IMR-90 (cell line): ENCODE measurements around the gene IRS2. TPM values are rescaled to one million over a fixed set of nuclear protein-coding genes. Genes with fewer than 3 reads are reported as not detected.

Source experiments
- ATAC-seq: fragments of 200-7000 bp; cut with Tn5 transposase; 2 replicates; pipeline ENCODE4 v1.9.1; 2020; ENCODE audit warnings: low read depth, mild to moderate bottlenecking, moderate library complexity
- BruUV-seq: library from RNA; stranded (reverse); fragments of 400-500 nt; replicated peaks from 2 replicates; lab custom pipeline; 2021; lab: Mats Ljungman, UMichigan
- CTCF ChIA-PET: fragments of 300-600 bp; formaldehyde crosslinking; extraction: SDS; loops from one replicate; lab custom pipeline; 2021; ENCODE audit warnings: antibody characterized with exemption; lab: Yijun Ruan, JAX
- POLR2A ChIA-PET: fragments of 300-600 bp; sonication (Branson Sonifier 250); formaldehyde crosslinking; loops from one replicate; lab custom pipeline; 2022; ENCODE audit warnings: antibody characterized with exemption; ENCODE audit not compliant: unreplicated experiment; lab: Charles Lee
- DNase-seq: peaks from one replicate; pipeline ENCODE4 v3.0.0; 2013
- H2AFZ ChIP-seq: replicated peaks from 2 replicates; pipeline ENCODE3; 2013; ENCODE audit warnings: low read length, mild to moderate bottlenecking; ENCODE audit not compliant: poor library complexity
- H2AK5ac ChIP-seq: 2 replicates; pipeline ENCODE4 v1.6.1; 2013; ENCODE audit warnings: low read depth, low read length, inconsistent platforms
- H2AK9ac ChIP-seq: replicated peaks from 2 replicates; pipeline ENCODE3; 2013; ENCODE audit warnings: mild to moderate bottlenecking, low read depth, low read length, moderate library complexity; ENCODE audit not compliant: poor library complexity
- H2BK120ac ChIP-seq: 2 replicates; pipeline ENCODE4 v1.6.1; 2013; ENCODE audit warnings: low read depth, low read length, inconsistent platforms
- H2BK15ac ChIP-seq: 3 replicates; pipeline ENCODE4 v1.6.1; 2013; ENCODE audit warnings: low read depth, low read length, inconsistent platforms
- H2BK20ac ChIP-seq: 2 replicates; pipeline ENCODE4 v1.6.1; 2013; ENCODE audit warnings: low read depth, mild to moderate bottlenecking, inconsistent platforms, low read length, moderate library complexity
- H2BK5ac ChIP-seq: 2 replicates; pipeline ENCODE4 v1.6.1; 2013; ENCODE audit warnings: mild to moderate bottlenecking, low read depth, low read length, inconsistent platforms; ENCODE audit not compliant: poor library complexity, severe bottlenecking
- H3K14ac ChIP-seq: replicated peaks from 2 replicates; pipeline ENCODE4 v1.6.1; 2013; ENCODE audit warnings: low read depth, low read length, inconsistent platforms
- H3K18ac ChIP-seq: 2 replicates; pipeline ENCODE4 v1.6.1; 2013; ENCODE audit warnings: low read depth, low read length, control low read depth
- H3K23ac ChIP-seq: 2 replicates; pipeline ENCODE4 v1.6.1; 2013; ENCODE audit warnings: low read depth, low read length, inconsistent platforms
- H3K27ac ChIP-seq: 2 replicates; pipeline ENCODE4 v1.5.1; 2013; ENCODE audit warnings: mild to moderate bottlenecking, control low read depth, low read length; ENCODE audit not compliant: insufficient read depth
- H3K27me3 ChIP-seq: 2 replicates; pipeline ENCODE4 v1.6.1; 2013; ENCODE audit warnings: low read length; ENCODE audit not compliant: control insufficient read depth, insufficient read depth
- H3K36me3 ChIP-seq: 2 replicates; pipeline ENCODE4 v1.6.1; 2013; ENCODE audit warnings: low read length, mixed read lengths; ENCODE audit not compliant: control insufficient read depth, insufficient read depth
- H3K4ac ChIP-seq: 2 replicates; pipeline ENCODE4 v1.6.1; 2013; ENCODE audit warnings: low read depth, low read length, inconsistent platforms
- H3K4me1 ChIP-seq: 2 replicates; pipeline ENCODE4 v1.6.1; 2013; ENCODE audit warnings: low read length, mixed read lengths; ENCODE audit not compliant: control insufficient read depth, insufficient read depth
- H3K4me2 ChIP-seq: 2 replicates; pipeline ENCODE4 v1.6.1; 2013; ENCODE audit warnings: low read depth, mild to moderate bottlenecking, control low read depth, low read length, moderate library complexity
- H3K4me3 ChIP-seq: 2 replicates; pipeline ENCODE4 v1.5.1; 2013; ENCODE audit warnings: low read depth, mild to moderate bottlenecking, control low read depth, low read length, moderate library complexity; ENCODE audit not compliant: insufficient read depth
- H3K56ac ChIP-seq: 2 replicates; pipeline ENCODE4 v1.6.1; 2013; ENCODE audit warnings: low read length, inconsistent platforms; ENCODE audit not compliant: insufficient read depth; ENCODE audit errors: extremely low read depth
- H3K79me1 ChIP-seq, 2 experiments: 2 replicates each; pipeline ENCODE4 v1.6.1; 2013; ENCODE audit warnings: low read length in 2 of 2, inconsistent platforms in 1 of 2, low read depth in 1 of 2
- H3K9ac ChIP-seq: 2 replicates; pipeline ENCODE4 v1.6.1; 2013; ENCODE audit warnings: low read depth, low read length, control low read depth
- H3K9me1 ChIP-seq: 2 replicates; pipeline ENCODE4 v1.6.1; 2013; ENCODE audit warnings: low read length, inconsistent platforms; ENCODE audit not compliant: insufficient read depth
- H3K9me3 ChIP-seq: 2 replicates; pipeline ENCODE4 v1.6.1; 2013; ENCODE audit warnings: low read length; ENCODE audit not compliant: control insufficient read depth, insufficient read depth
- H4K20me1 ChIP-seq: 2 replicates; pipeline ENCODE4 v1.6.1; 2013; ENCODE audit warnings: low read length, inconsistent platforms; ENCODE audit not compliant: insufficient read depth
- H4K5ac ChIP-seq: 2 replicates; pipeline ENCODE4 v1.6.1; 2013; ENCODE audit warnings: mild to moderate bottlenecking, low read depth, low read length, control low read depth
- H4K8ac ChIP-seq, 2 experiments: 2 replicates each; pipeline ENCODE4 v1.6.1; 2013; ENCODE audit warnings: low read depth in 2 of 2, low read length in 2 of 2, control low read depth in 1 of 2, inconsistent platforms in 1 of 2
- H4K91ac ChIP-seq: 2 replicates; pipeline ENCODE4 v1.6.1; 2013; ENCODE audit warnings: low read depth, low read length, inconsistent platforms; ENCODE audit not compliant: insufficient read depth
- BHLHE40 ChIP-seq: fragments of 150-350 bp; IDR thresholded peaks from 2 replicates; pipeline ENCODE4 v1.6.1; 2016; ENCODE audit warnings: mild to moderate bottlenecking, low read depth, low read length
- CEBPB ChIP-seq: IDR thresholded peaks from 2 replicates; pipeline ENCODE4 v1.6.1; 2012; ENCODE audit warnings: low read depth, low read length, improper control_type of control experiment
- CHD1 ChIP-seq: IDR thresholded peaks from 2 replicates; pipeline ENCODE4 v1.6.1; 2012; ENCODE audit warnings: low read depth, low read length, improper control_type of control experiment
- CTCF ChIP-seq: conservative IDR thresholded peaks from 2 replicates; pipeline ENCODE4 v1.5.1; 2012; ENCODE audit warnings: mild to moderate bottlenecking, low read depth, low read length, improper control_type of control experiment
- ELK1 ChIP-seq: fragments of 150-350 bp; IDR thresholded peaks from 2 replicates; pipeline ENCODE4 v1.6.1; 2016; ENCODE audit warnings: low read depth, mild to moderate bottlenecking, low read length, moderate library complexity, borderline replicate concordance
- FOS ChIP-seq: fragments of 150-350 bp; IDR thresholded peaks from 2 replicates; pipeline ENCODE4 v1.6.1; 2016; ENCODE audit warnings: low read depth, low read length
- MAZ ChIP-seq: IDR thresholded peaks from 2 replicates; pipeline ENCODE4 v1.6.1; 2012; ENCODE audit warnings: low read depth, mild to moderate bottlenecking, low read length, improper control_type of control experiment, moderate library complexity, borderline replicate concordance
- MXI1 ChIP-seq: IDR thresholded peaks from 2 replicates; pipeline ENCODE4 v1.6.1; 2012; ENCODE audit warnings: low read depth, mild to moderate bottlenecking, low read length, moderate library complexity, borderline replicate concordance
- NFE2L2 ChIP-seq: fragments of 150-350 bp; IDR thresholded peaks from 2 replicates; pipeline ENCODE4 v1.6.1; 2016; ENCODE audit warnings: low read depth, mild to moderate bottlenecking, low read length
- POLR2A ChIP-seq: IDR thresholded peaks from 2 replicates; pipeline ENCODE4 v1.6.1; 2012; ENCODE audit warnings: mild to moderate bottlenecking, low read depth, low read length
- RAD21 ChIP-seq: IDR thresholded peaks from 2 replicates; pipeline ENCODE4 v1.6.1; 2012; ENCODE audit warnings: low read length, improper control_type of control experiment
- RCOR1 ChIP-seq: IDR thresholded peaks from 2 replicates; pipeline ENCODE4 v1.6.1; 2012; ENCODE audit warnings: mild to moderate bottlenecking, low read length, improper control_type of control experiment; ENCODE audit not compliant: insufficient replicate concordance
- RFX5 ChIP-seq: IDR thresholded peaks from 2 replicates; pipeline ENCODE4 v1.8.0; 2012; ENCODE audit warnings: low read depth, mild to moderate bottlenecking, low read length, moderate library complexity
- SMC3 ChIP-seq: fragments of 150-350 bp; IDR thresholded peaks from 2 replicates; pipeline ENCODE4 v1.6.1; 2016; ENCODE audit warnings: low read depth, mild to moderate bottlenecking, antibody characterized with exemption, low read length, moderate library complexity
- USF2 ChIP-seq: fragments of 150-350 bp; IDR thresholded peaks from 2 replicates; pipeline ENCODE4 v1.6.1; 2017; ENCODE audit warnings: mild to moderate bottlenecking, antibody characterized with exemption, low read length, low read depth
- WGBS, 2 experiments: methylation state at CpG; one replicate each; pipeline versions ENCODE4 v1.1.5 to v1.1.7; 2013; ENCODE audit warnings: missing lambda C conversion rate in 2 of 2; ENCODE audit not compliant: insufficient read length in 1 of 2; ENCODE audit errors: extremely low coverage in 2 of 2; 5-methylcytosine and 5-hydroxymethylcytosine counted together
- dilution Hi-C: fragments of 300-500 bp; cut with HindIII; formaldehyde crosslinking; loops from one replicate; pipeline ENCODE4 v1.14.3; 2018; ENCODE audit warnings: low sequenced_read_pairs; ENCODE audit not compliant: unreplicated experiment
- in situ Hi-C: fragments of 300-500 bp; cut with MboI; formaldehyde crosslinking; loops from 3 replicates; pipeline ENCODE4 v1.14.3; 2019; ENCODE audit warnings: low sequenced_read_pairs, inconsistent platforms, mixed read lengths
- intact Hi-C: fragments of 100-400 bp; cut with micrococcal nuclease; formaldehyde crosslinking; loops from 2 replicates; pipeline ENCODE4 v1.10.0; 2022
- polyA plus RNA-seq, 3 experiments: library from polyadenylated mRNA; depleted of rRNA; stranded (reverse); fragments of >200 nt; gene quantifications; 2 replicates each; pipeline ENCODE4 v1.2.3, GENCODE V29; 2012; ENCODE audit warnings: low replicate concordance in 1 of 3
- total RNA-seq: library from RNA; depleted of rRNA; stranded (reverse); fragments of >200 nt; gene quantifications from 2 replicates; pipeline ENCODE4 v1.2.3, GENCODE V29; 2012

IRS2 gene
- total and polyA plus RNA-seq, 2 of the 4 experiments (the other 2 are of a cell fraction): 0.36 to 1.4 TPM

- no peak overlapping the region for H2AK9ac ChIP-seq
- no peaks in the 10 kb centered on the region for H4K20me1 ChIP-seq
- peaks cover 2% of the 10 kb centered on the region; the same call in 1 of the 2 replicates for H3K9me3 ChIP-seq
- no peak for DNase-seq
- H3K23ac ChIP-seq: no peak overlapping the region
- dilution Hi-C loops: no loop called here
- no peak overlapping the region for H3K9ac ChIP-seq
- no TSS peak for BruUV-seq
- no peak overlapping the region for H3K27ac ChIP-seq
- no peak overlapping the region for H3K18ac ChIP-seq
- CTCF ChIA-PET: no interaction called here
- POLR2A ChIA-PET: no interaction called here
- no peak overlapping the region for H4K8ac ChIP-seq
- ATAC-seq: no peak
- peaks cover 37% of the 10 kb centered on the region for H3K27me3 ChIP-seq
- H2BK5ac ChIP-seq: no peak overlapping the region
- H2BK20ac ChIP-seq: no peak overlapping the region
- no peak overlapping the region for H2AK5ac ChIP-seq
- no peak overlapping the region for H3K56ac ChIP-seq
- H3K4me3 ChIP-seq: no peak overlapping the region
- no peak overlapping the region for H4K91ac ChIP-seq
- H4K5ac ChIP-seq: no peak overlapping the region
- 100% methylated on average over 1 of the region's 17 CpGs; no CpG with 5 or more reads in 1 of the 2 experiments for WGBS, 2 experiments
- no peaks in the 10 kb centered on the region for H3K36me3 ChIP-seq
- H2BK15ac ChIP-seq: no peak overlapping the region
- intact Hi-C loops: no loop called here
- H3K14ac ChIP-seq: no peak overlapping the region
- H2BK120ac ChIP-seq: no peak overlapping the region
- H3K4me2 ChIP-seq: no peak overlapping the region
- H3K4ac ChIP-seq: no peak overlapping the region
- H3K4me1 ChIP-seq: no peaks in the 10 kb centered on the region
- no peak overlapping the region for H2AFZ ChIP-seq
- H3K9me1 ChIP-seq: no peaks in the 10 kb centered on the region
- H3K79me1 ChIP-seq: no peaks in the 10 kb centered on the region
- in situ Hi-C loops: no loop called here
- TF ChIP-seq FOS (no peak), CHD1 (no peak), MAZ (no peak), RAD21 (no peak), CTCF (no peak), ELK1 (no peak), RFX5 (no peak), SMC3 (no peak), RCOR1 (no peak), POLR2A (no peak), MXI1 (no peak), CEBPB (no peak), NFE2L2 (no peak), BHLHE40 (no peak), USF2 (no peak)
Observed at GRCh38 chr13:109728791-109729731, 57.3 kb downstream of the IRS2 start.
